DMS 273 (cell line): ENCODE data around the gene RNF181.
"Not testable (repeated sequence)": the region's sequence is repeated elsewhere in the genome, so short reads cannot be mapped to it uniquely, and the experiment has no call there.

Experiments
- DNase-seq: peaks from one replicate; lab custom pipeline; 2025; ENCODE audit not compliant: unreplicated experiment; lab: John Stamatoyannopoulos, UW

RNF181 gene

GRCh38 chr2:85577063-85577385, 18.5 kb upstream of the RNF181 start:
- no peak for DNase-seq

- no peak for DNase-seq
Observed at GRCh38 chr2:85577386-85578242, 17.9 kb upstream of the RNF181 start, which contains the start of gene VAMP8. VAMP8 (plus strand) TSS chr2:85577586; CDS start chr2:85577647, 61 bp downstream.

GRCh38 chr2:85578243-85579180, 17.0 kb upstream of the RNF181 start:
- DNase-seq: no peak

GRCh38 chr2:85579266-85579935, 16.1 kb upstream of the RNF181 start:
- no peak for DNase-seq

- DNase-seq: no peak
Observed at GRCh38 chr2:85580206-85580605, 15.3 kb upstream of the RNF181 start.

- DNase-seq: no peak
Observed at GRCh38 chr2:85582492-85582891, 13.1 kb upstream of the RNF181 start.

GRCh38 chr2:85583667-85584353, 11.7 kb upstream of the RNF181 start:
- DNase-seq: no peak

- no peak for DNase-seq
Observed at GRCh38 chr2:85584354-85584856, 11.1 kb upstream of the RNF181 start, which contains the start of gene VAMP5. VAMP5 (plus strand) TSS chr2:85584431; CDS start chr2:85584491, 60 bp downstream.

GRCh38 chr2:85584857-85585780, 10.4 kb upstream of the RNF181 start:
- DNase-seq: peak; percentile 77

- no peak for DNase-seq
Observed at GRCh38 chr2:85585781-85586105, 9.8 kb upstream of the RNF181 start.

- DNase-seq: no peak
Observed at GRCh38 chr2:85588236-85588635, 7.3 kb upstream of the RNF181 start.

- DNase-seq: no peak
Observed at GRCh38 chr2:85588645-85589044, 6.9 kb upstream of the RNF181 start.

GRCh38 chr2:85589181-85589580, 6.4 kb upstream of the RNF181 start:
- no peak for DNase-seq

GRCh38 chr2:85589982-85590791, 5.4 kb upstream of the RNF181 start:
- DNase-seq: no peak

- no peak for DNase-seq
Observed at GRCh38 chr2:85590950-85591349, 4.6 kb upstream of the RNF181 start.

- DNase-seq: no peak
Observed at GRCh38 chr2:85591563-85591962, 4.0 kb upstream of the RNF181 start.

GRCh38 chr2:85592299-85592698, 3.2 kb upstream of the RNF181 start:
- DNase-seq: not testable (repeated sequence)

GRCh38 chr2:85593023-85593422, 2.5 kb upstream of the RNF181 start:
- DNase-seq: no peak
